ENCODE data around the gene KIZ.

DNA sequence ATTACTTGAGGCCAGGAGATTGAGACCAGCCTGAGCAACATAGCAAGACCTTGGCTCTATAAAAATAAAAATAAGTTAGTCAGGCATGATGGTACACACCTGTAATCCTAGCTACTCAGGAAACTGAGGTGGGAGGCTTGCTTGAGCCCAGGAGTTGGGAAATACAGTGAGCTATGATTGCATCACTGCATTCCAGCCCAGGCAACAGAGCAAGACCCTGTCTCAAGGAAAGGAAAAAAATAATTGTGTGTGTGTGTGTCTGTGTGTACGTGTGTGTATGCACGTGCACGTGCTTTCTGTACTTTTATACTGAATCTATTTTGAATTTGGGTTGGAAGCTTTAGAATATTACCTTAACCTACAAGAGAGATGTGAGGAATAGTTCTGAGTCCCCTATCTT, 58.9 kb downstream of the KIZ start:
- TF ChIP-seq, protein P1, sequence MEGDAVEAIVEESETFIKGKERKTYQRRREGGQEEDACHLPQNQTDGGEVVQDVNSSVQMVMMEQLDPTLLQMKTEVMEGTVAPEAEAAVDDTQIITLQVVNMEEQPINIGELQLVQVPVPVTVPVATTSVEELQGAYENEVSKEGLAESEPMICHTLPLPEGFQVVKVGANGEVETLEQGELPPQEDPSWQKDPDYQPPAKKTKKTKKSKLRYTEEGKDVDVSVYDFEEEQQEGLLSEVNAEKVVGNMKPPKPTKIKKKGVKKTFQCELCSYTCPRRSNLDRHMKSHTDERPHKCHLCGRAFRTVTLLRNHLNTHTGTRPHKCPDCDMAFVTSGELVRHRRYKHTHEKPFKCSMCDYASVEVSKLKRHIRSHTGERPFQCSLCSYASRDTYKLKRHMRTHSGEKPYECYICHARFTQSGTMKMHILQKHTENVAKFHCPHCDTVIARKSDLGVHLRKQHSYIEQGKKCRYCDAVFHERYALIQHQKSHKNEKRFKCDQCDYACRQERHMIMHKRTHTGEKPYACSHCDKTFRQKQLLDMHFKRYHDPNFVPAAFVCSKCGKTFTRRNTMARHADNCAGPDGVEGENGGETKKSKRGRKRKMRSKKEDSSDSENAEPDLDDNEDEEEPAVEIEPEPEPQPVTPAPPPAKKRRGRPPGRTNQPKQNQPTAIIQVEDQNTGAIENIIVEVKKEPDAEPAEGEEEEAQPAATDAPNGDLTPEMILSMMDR (IDR thresholded peaks at IDR 0.05), result no peak
- no peak for TF ChIP-seq POLR2A (IDR thresholded peaks at IDR 0.05)
